Testis (tissue), 2 donors: ENCODE measurements around the gene ACER2.

Experiments used
- CTCF ChIP-seq, 3 experiments: fragments of 450-650 bp in 2 of 3; fragments of 200-600 bp in 1 of 3; sonication (generic) in 1 of 3; IDR thresholded peaks; one replicate each; pipeline ENCODE4 v1.5.1; 2016 to 2019; ENCODE audit warnings: antibody characterized with exemption in 3 of 3, mild to moderate bottlenecking in 2 of 3, moderate library complexity in 1 of 3
- POLR2A ChIP-seq: fragments of 450-650 bp; IDR thresholded peaks from one replicate; pipeline ENCODE4 v1.6.1; 2017; ENCODE audit warnings: antibody characterized with exemption, mild to moderate bottlenecking, moderate library complexity

GRCh38 chr9:19430201-19430760 is 21.5 kb downstream of the ACER2 start:
- TF ChIP-seq CTCF (IDR thresholded peaks at IDR 0.05) (no peak), POLR2A (no peak)
